K562 (cell line): ENCODE results near the gene KRTAP10-4. TPM values are rescaled to one million over a fixed set of nuclear protein-coding genes. Genes with fewer than 3 reads are reported as not detected.

Source experiments
- ATAC-seq: fragments of 200-7000 bp; cut with Tn5 transposase; 3 replicates; pipeline ENCODE4 v1.9.1; 2020; ENCODE audit warnings: moderate library complexity
- BruUV-seq: library from RNA; stranded (reverse); fragments of 400-500 nt; replicated peaks from 2 replicates; lab custom pipeline; 2021; lab: Mats Ljungman, UMichigan
- CTCF ChIA-PET: fragments of 300-600 bp; formaldehyde crosslinking; extraction: SDS; loops from one replicate; lab custom pipeline; 2021; ENCODE audit warnings: low intra/inter-chr PET ratio; lab: Yijun Ruan, JAX
- POLR2A ChIA-PET: fragments of 300-600, 350-650 bp; sonication (Branson Sonifier 250); formaldehyde crosslinking; extraction: SDS; loops from one replicate; lab custom pipeline; 2021; ENCODE audit warnings: antibody characterized with exemption, inconsistent platforms; lab: Yijun Ruan, JAX
- DNase-seq, 4 experiments: peaks; one replicate each; pipeline versions ENCODE4 v3.0.0 to v3.0.0-alpha.2; 2011 to 2018; ENCODE audit warnings: low spot score in 3 of 4, mixed read lengths in 3 of 4; ENCODE audit errors: extremely low read depth in 1 of 4
- FAIRE-seq: peaks from 2 replicates; lab custom pipeline; 2011; peaks lifted over from hg19 to GRCh38; lab: Jason Lieb, UNC
- H2AFZ ChIP-seq: 2 replicates; pipeline ENCODE4 v1.6.0; 2011; ENCODE audit warnings: low read depth, low read length, control low read depth, inconsistent platforms
- H3K27ac ChIP-seq: fragments of 200-600 bp; 3 replicates; pipeline ENCODE4 v1.8.0; 2011; ENCODE audit warnings: low read depth, mild to moderate bottlenecking, control low read depth, inconsistent platforms, low read length, moderate library complexity, mixed read lengths; ENCODE audit errors: extremely low read depth
- H3K27me3 ChIP-seq, 2 experiments: fragments of 300-600 bp in 1 of 2; 2 replicates in 1 of 2; 3 replicates in 1 of 2; pipeline versions ENCODE4 v1.6.0 to v1.8.0; 2011; ENCODE audit warnings: inconsistent platforms in 2 of 2, low read length in 2 of 2, mild to moderate bottlenecking in 1 of 2, mixed read lengths in 1 of 2, moderate library complexity in 1 of 2; ENCODE audit not compliant: control insufficient read depth in 2 of 2, insufficient read depth in 2 of 2
- H3K36me3 ChIP-seq: fragments of 300-600 bp; 3 replicates; pipeline ENCODE4 v1.8.0; 2011; ENCODE audit warnings: mild to moderate bottlenecking, low read length, inconsistent platforms; ENCODE audit not compliant: control insufficient read depth, insufficient read depth
- H3K4me1 ChIP-seq, 2 experiments: fragments of 200-600 bp in 1 of 2; replicated peaks in 1 of 2; 2 replicates in 1 of 2; 3 replicates in 1 of 2; pipeline versions ENCODE4 v1.5.1 to v1.8.0; 2011; ENCODE audit warnings: inconsistent platforms in 2 of 2, low read length in 2 of 2, mild to moderate bottlenecking in 1 of 2, mixed read lengths in 1 of 2, moderate library complexity in 1 of 2; ENCODE audit not compliant: control insufficient read depth in 2 of 2, insufficient read depth in 2 of 2
- H3K4me2 ChIP-seq: 2 replicates; pipeline ENCODE4 v1.6.1; 2011; ENCODE audit warnings: low read length, control low read depth, inconsistent platforms, mixed read lengths; ENCODE audit not compliant: insufficient read depth
- H3K4me3 ChIP-seq: fragments of 200-600 bp; sonication (generic), shearing (Covaris generic); 2 replicates; pipeline ENCODE4 v1.5.1; 2016; ENCODE audit warnings: control low read depth, inconsistent platforms
- H3K79me2 ChIP-seq: fragments of 200-600 bp; 3 replicates; pipeline ENCODE4 v1.8.0; 2011; ENCODE audit warnings: low read length, inconsistent platforms; ENCODE audit not compliant: control insufficient read depth, insufficient read depth
- H3K9ac ChIP-seq, 2 experiments: 2 replicates each; pipeline versions ENCODE4 v1.6.0 to v1.6.1; 2011; ENCODE audit warnings: low read depth in 2 of 2, low read length in 2 of 2, control low read depth in 1 of 2, inconsistent platforms in 1 of 2, mild to moderate bottlenecking in 1 of 2, mixed read lengths in 1 of 2; ENCODE audit not compliant: insufficient read depth in 1 of 2
- H3K9me1 ChIP-seq: one replicate; pipeline ENCODE4 v1.6.0; 2011; ENCODE audit warnings: inconsistent platforms, mild to moderate bottlenecking, low read length, moderate library complexity; ENCODE audit not compliant: control insufficient read depth, insufficient read depth
- H3K9me3 ChIP-seq: replicated peaks from 2 replicates; pipeline ENCODE4 v1.5.1; 2011; ENCODE audit warnings: low read depth, low read length, inconsistent platforms; ENCODE audit not compliant: control insufficient read depth, insufficient read depth
- H4K20me1 ChIP-seq: replicated peaks from 2 replicates; pipeline ENCODE4 v1.6.1; 2011; ENCODE audit warnings: low read length, inconsistent platforms, mixed read lengths; ENCODE audit not compliant: control insufficient read depth, insufficient read depth
- E2F8 ChIP-seq: fragments of 450-650 bp; IDR thresholded peaks from 2 replicates; pipeline ENCODE4 v1.7.1; 2018; ENCODE audit warnings: mild to moderate bottlenecking, low read depth; ENCODE audit not compliant: partially characterized antibody
- ILK ChIP-seq: fragments of 450-650 bp; IDR thresholded peaks from 2 replicates; pipeline ENCODE4 v1.6.1; 2016; ENCODE audit warnings: missing genetic modification characterization, low read depth, mild to moderate bottlenecking, missing compliant biosample characterization, moderate library complexity, borderline replicate concordance
- KAT7 ChIP-seq: sonication (generic); formaldehyde crosslinking; IDR thresholded peaks from 2 replicates; pipeline ENCODE4 v1.8.0; 2022; ENCODE audit warnings: missing genetic modification reagents, mild to moderate bottlenecking, borderline replicate concordance
- PKNOX1 ChIP-seq: fragments of 450-650 bp; IDR thresholded peaks from 2 replicates; pipeline ENCODE4 v1.6.1; 2016
- PPARD ChIP-seq: fragments of 250-450 bp; sonication (Bioruptor Pico); IDR thresholded peaks from 2 replicates; pipeline ENCODE4 v1.8.0; 2022; ENCODE audit warnings: inconsistent platforms, mild to moderate bottlenecking, moderate library complexity
- SMARCB1 ChIP-seq: IDR thresholded peaks from 2 replicates; pipeline ENCODE4 v1.6.1; 2011; ENCODE audit warnings: improper control_type of control experiment, low read depth; ENCODE audit not compliant: insufficient read length
- ZNF384 ChIP-seq: IDR thresholded peaks from 2 replicates; pipeline ENCODE4 v1.6.1; 2012; ENCODE audit warnings: low read depth, low read length, improper control_type of control experiment
- WGBS: fragments of 100-300 bp; shearing (Covaris generic); methylation state at CpG from one replicate; pipeline ENCODE4 v1.1.6; 2016; ENCODE audit warnings: low coverage, mixed read lengths; ENCODE audit not compliant: insufficient coverage; ENCODE audit errors: missing lambda C conversion rate; 5-methylcytosine and 5-hydroxymethylcytosine counted together
- in situ Hi-C: fragments of 300-500 bp; cut with MboI; formaldehyde crosslinking; loops from 4 replicates; pipeline ENCODE4 v1.15.0; 2018; ENCODE audit warnings: inconsistent platforms, mixed read lengths
- intact Hi-C: fragments of 100-400 bp; cut with micrococcal nuclease; formaldehyde crosslinking; loops from 2 replicates; pipeline ENCODE4 v1.14.2; 2022
- polyA plus RNA-seq, 8 experiments: library from polyadenylated mRNA; depleted of rRNA in 4 of 8; stranded (reverse) in 5 of 8; unstranded in 3 of 8; fragments of >200 nt; fragmentation: Nextera tagmentation in 2 of 8; fragmentation: Illumina TruSeq in 1 of 8; extraction: Ambion mirVana in 2 of 8; extraction: Trizol in 1 of 8; gene quantifications; 2 replicates each; pipeline versions ENCODE4 v1.2.1 to v1.2.3, GENCODE V29; 2011 to 2014; ENCODE audit warnings: inconsistent platforms in 1 of 8, missing spikeins in 1 of 8
- total RNA-seq, 7 experiments: library from RNA; depleted of rRNA in 6 of 7; stranded (reverse); fragments of >200 nt in 6 of 7; fragmentation: Illumina TruSeq in 2 of 7; extraction: Trizol in 2 of 7; gene quantifications; 2 replicates each; pipeline versions ENCODE4 v1.2.1 to v1.2.3, GENCODE V29; 2011 to 2021; ENCODE audit warnings: low replicate concordance in 1 of 7

Gene KRTAP10-4
- total and polyA plus RNA-seq, 9 of the 15 experiments (the other 6 are each of a cell fraction or from before 2014, with no cell fraction given) = not detected

- H3K27me3 ChIP-seq = peaks cover 36 to 58% of the 10 kb centered on the region in 2 experiments
- ChIA-PET CTCF (no interaction called here), POLR2A (interaction anchor here (0.6 kb wide), 1 partner anchor 19 kb away, joined by 3 read pairs; no protein-coding TSS in a partner anchor)
- no peak overlapping the region for H3K27ac ChIP-seq
- H3K9me1 ChIP-seq = no peaks in the 10 kb centered on the region
- H3K4me1 ChIP-seq = peaks cover 0 to 21% of the 10 kb centered on the region in 2 experiments; a peak in 2 of 5 replicates
- no peak overlapping the region for H3K4me2 ChIP-seq
- no peak overlapping the region for H3K9ac ChIP-seq
- H3K79me2 ChIP-seq = no peaks in the 10 kb centered on the region
- intact Hi-C loops (no loop called here), in situ Hi-C loops (no loop called here)
- H4K20me1 ChIP-seq = peaks cover 11% of the 10 kb centered on the region; the same call in 1 of the 2 replicates
- no peaks in the 10 kb centered on the region; the same call in 1 of the 2 replicates for H3K9me3 ChIP-seq
- no peak overlapping the region for H2AFZ ChIP-seq
- no TSS peak for BruUV-seq
- no peak for FAIRE-seq
- H3K4me3 ChIP-seq = no peak overlapping the region
- ATAC-seq = no peak
- no peak for DNase-seq
- no peak for TF ChIP-seq SMARCB1
- no peak for TF ChIP-seq KAT7 (CRISPR knock-in tag)
- TF ChIP-seq E2F8 = no peak
- no peak for TF ChIP-seq PPARD
- TF ChIP-seq ZNF384 = no peak
- TF ChIP-seq ILK = no peak
- TF ChIP-seq PKNOX1 = no peak
- H3K36me3 ChIP-seq = no peaks in the 10 kb centered on the region
- 46% methylated on average over 35 of the region's 37 CpGs for WGBS
Observed at GRCh38 chr21:44533121-44533890, 40.2 kb upstream of the KRTAP10-4 start.
